HepG2 (cell line): ENCODE data around the gene RIN3. TPM values are rescaled to one million over a fixed set of nuclear protein-coding genes. Genes with fewer than 3 reads are reported as not detected.
A peak's percentile ranks its signal among the peaks of the same experiment; 100 is the strongest.

Experiments
- ATAC-seq: fragments of 200-7000 bp; cut with Tn5 transposase; 3 replicates; pipeline ENCODE4 v1.9.1; 2020; ENCODE audit warnings: mild to moderate bottlenecking, moderate library complexity
- BruUV-seq: library from RNA; stranded (reverse); fragments of 400-500 nt; replicated peaks from 2 replicates; lab custom pipeline; 2021; lab: Mats Ljungman, UMichigan
- CTCF ChIA-PET: fragments of 300-600 bp; formaldehyde crosslinking; extraction: SDS; loops from one replicate; lab custom pipeline; 2021; ENCODE audit warnings: low total read pairs, inconsistent platforms, low intra/inter-chr PET ratio; lab: Yijun Ruan, JAX
- POLR2A ChIA-PET: fragments of 350-600 bp; sonication (Branson Sonifier 250); formaldehyde crosslinking; loops from one replicate; lab custom pipeline; 2020; ENCODE audit warnings: antibody characterized with exemption, inconsistent platforms; lab: Yijun Ruan, JAX
- DNase-seq: peaks from one replicate; pipeline ENCODE4 v3.0.0-alpha.2; 2015; ENCODE audit warnings: low spot score
- FAIRE-seq: peaks from 3 replicates; lab custom pipeline; 2011; peaks lifted over from hg19 to GRCh38; lab: Jason Lieb, UNC
- H2AFZ ChIP-seq: one replicate; pipeline ENCODE4 v1.6.1; 2011; ENCODE audit warnings: low read length, inconsistent platforms
- H3K27ac ChIP-seq: fragments of 300-600 bp; 3 replicates; pipeline ENCODE4 v1.8.0; 2011; ENCODE audit warnings: mixed run types, mild to moderate bottlenecking, mixed read lengths, low read length, inconsistent platforms; ENCODE audit not compliant: insufficient read depth; ENCODE audit errors: extremely low read length
- H3K27me3 ChIP-seq, 2 experiments: fragments of 200-600 bp in 1 of 2; 2 replicates in 1 of 2; 3 replicates in 1 of 2; pipeline versions ENCODE4 v1.6.0 to v1.8.0; 2011; ENCODE audit warnings: low read length in 2 of 2, mild to moderate bottlenecking in 2 of 2, moderate library complexity in 2 of 2, inconsistent platforms in 1 of 2; ENCODE audit not compliant: insufficient read depth in 2 of 2, control insufficient read depth in 1 of 2
- H3K36me3 ChIP-seq, 2 experiments: fragments of 200-600 bp in 1 of 2; replicated peaks in 1 of 2; 2 replicates in 1 of 2; 3 replicates in 1 of 2; pipeline versions ENCODE4 v1.5.1 to v1.8.0; 2011; ENCODE audit warnings: low read length in 2 of 2, inconsistent platforms in 1 of 2; ENCODE audit not compliant: insufficient read depth in 2 of 2, control insufficient read depth in 1 of 2
- H3K4me1 ChIP-seq: 2 replicates; pipeline ENCODE4 v1.5.1; 2012; ENCODE audit warnings: low read length, inconsistent platforms; ENCODE audit not compliant: insufficient read depth
- H3K4me2 ChIP-seq: 2 replicates; pipeline ENCODE4 v1.6.0; 2011; ENCODE audit warnings: low read depth, low read length, inconsistent platforms
- H3K4me3 ChIP-seq, 3 experiments: fragments of 200-600 bp in 1 of 3; sonication (generic), shearing (Covaris generic) in 1 of 3; replicated peaks in 1 of 3; 2 replicates each; pipeline ENCODE4 v1.5.1; 2011 to 2016; ENCODE audit warnings: low read length in 3 of 3, inconsistent platforms in 2 of 3, low read depth in 2 of 3, mild to moderate bottlenecking in 2 of 3, control low read depth in 1 of 3, mixed read lengths in 1 of 3; ENCODE audit not compliant: insufficient read depth in 1 of 3
- H3K79me2 ChIP-seq: one replicate; pipeline ENCODE4 v1.6.1; 2011; ENCODE audit warnings: low read length, inconsistent platforms; ENCODE audit not compliant: insufficient read depth
- H3K9ac ChIP-seq: 2 replicates; pipeline ENCODE4 v1.6.0; 2011; ENCODE audit warnings: mild to moderate bottlenecking, low read depth, low read length, inconsistent platforms; ENCODE audit not compliant: insufficient read depth
- H3K9me3 ChIP-seq: 2 replicates; pipeline ENCODE4 v1.5.1; 2012; ENCODE audit warnings: mild to moderate bottlenecking, low read length
- H4K20me1 ChIP-seq: 2 replicates; pipeline ENCODE4 v1.6.0; 2011; ENCODE audit warnings: inconsistent platforms, mild to moderate bottlenecking, low read length, moderate library complexity; ENCODE audit not compliant: insufficient read depth
- AGO2 ChIP-seq: fragments of 200-400 bp; formaldehyde crosslinking; optimal IDR thresholded peaks from 2 replicates; pipeline ENCODE3; 2017; ENCODE audit warnings: mild to moderate bottlenecking, low read depth, low read length, moderate library complexity
- ERF ChIP-seq: IDR thresholded peaks from 2 replicates; pipeline ENCODE4 v1.6.1; 2018; ENCODE audit warnings: missing biosample characterization, missing genetic modification reagents
- ISL2 ChIP-seq: sonication (generic); formaldehyde crosslinking; IDR thresholded peaks from 2 replicates; pipeline ENCODE4 v1.5.0; 2020; ENCODE audit warnings: missing genetic modification reagents
- MAFF ChIP-seq: IDR thresholded peaks from 2 replicates; pipeline ENCODE4 v1.6.1; 2011; ENCODE audit warnings: low read depth, low read length, improper control_type of control experiment
- ONECUT2 ChIP-seq: sonication (generic); formaldehyde crosslinking; IDR thresholded peaks from 2 replicates; pipeline ENCODE4 v1.4.0; 2020; ENCODE audit warnings: missing genetic modification reagents
- RFX3 ChIP-seq: IDR thresholded peaks from 2 replicates; pipeline ENCODE4 v1.6.1; 2016; ENCODE audit warnings: missing biosample characterization, missing genetic modification reagents
- STAG1 ChIP-seq: sonication (generic); formaldehyde crosslinking; IDR thresholded peaks from 2 replicates; pipeline ENCODE4 v1.4.0; 2020; ENCODE audit warnings: missing genetic modification reagents
- ZNF101 ChIP-seq: sonication (generic); formaldehyde crosslinking; IDR thresholded peaks from 2 replicates; pipeline ENCODE4 v1.4.0; 2020; ENCODE audit warnings: mild to moderate bottlenecking, low read depth, missing genetic modification reagents, borderline replicate concordance
- ZNF549 ChIP-seq: sonication (generic); formaldehyde crosslinking; IDR thresholded peaks from 2 replicates; pipeline ENCODE4 v1.5.0; 2020; ENCODE audit warnings: missing genetic modification reagents
- ZNF552 ChIP-seq: sonication (generic); formaldehyde crosslinking; IDR thresholded peaks from 2 replicates; pipeline ENCODE4 v1.9.0; 2022; ENCODE audit warnings: missing genetic modification reagents, mild to moderate bottlenecking, borderline replicate concordance
- ZNF564 ChIP-seq: sonication (generic); formaldehyde crosslinking; IDR thresholded peaks from 2 replicates; pipeline ENCODE4 v1.8.1; 2023; ENCODE audit warnings: mild to moderate bottlenecking, missing genetic modification reagents
- WGBS: methylation state at CpG from one replicate; pipeline ENCODE4 v1.1.6; 2017; ENCODE audit warnings: low lambda C conversion rate; 5-methylcytosine and 5-hydroxymethylcytosine counted together
- in situ Hi-C: cut with HindIII; loops from 2 replicates; pipeline ENCODE4 v1.10.0; 2017; ENCODE audit warnings: low pct_unique_long_range_greater_than_20kb; ENCODE audit not compliant: extremely low pct_ligation_motif_present
- intact Hi-C: fragments of 100-400 bp; cut with micrococcal nuclease; formaldehyde crosslinking; loops from one replicate; pipeline ENCODE4 v1.10.0; 2022; ENCODE audit not compliant: unreplicated experiment
- polyA plus RNA-seq, 8 experiments: library from polyadenylated mRNA; depleted of rRNA in 3 of 8; stranded (reverse) in 7 of 8; unstranded in 1 of 8; fragments of >200 nt; fragmentation: Illumina TruSeq in 4 of 8; extraction: Trizol in 4 of 8; gene quantifications; 2 replicates each; pipeline versions ENCODE4 v1.2.1 to v1.2.3, GENCODE V29; 2011 to 2016; ENCODE audit warnings: low read depth in 4 of 8, missing spikeins in 1 of 8, mixed read lengths in 1 of 8; ENCODE audit not compliant: insufficient read depth in 1 of 8
- total RNA-seq, 5 experiments: library from RNA; depleted of rRNA; stranded (reverse); fragments of >200 nt; fragmentation: Illumina TruSeq; extraction: Trizol; gene quantifications; 2 replicates each; pipeline ENCODE4 v1.2.3, GENCODE V29; 2016; ENCODE audit warnings: low read depth in 1 of 5
- TF ChIP-seq, protein P1 (sequence below): sonication (generic); formaldehyde crosslinking; IDR thresholded peaks from 2 replicates; pipeline ENCODE4 v1.4.0; 2020; ENCODE audit warnings: missing genetic modification reagents, mild to moderate bottlenecking, borderline replicate concordance

RIN3 gene
- total and polyA plus RNA-seq, 2 of the 13 experiments (the other 11 are each of a cell fraction or from before 2014, with no cell fraction given): 2.3 to 3.6 TPM

DNA sequence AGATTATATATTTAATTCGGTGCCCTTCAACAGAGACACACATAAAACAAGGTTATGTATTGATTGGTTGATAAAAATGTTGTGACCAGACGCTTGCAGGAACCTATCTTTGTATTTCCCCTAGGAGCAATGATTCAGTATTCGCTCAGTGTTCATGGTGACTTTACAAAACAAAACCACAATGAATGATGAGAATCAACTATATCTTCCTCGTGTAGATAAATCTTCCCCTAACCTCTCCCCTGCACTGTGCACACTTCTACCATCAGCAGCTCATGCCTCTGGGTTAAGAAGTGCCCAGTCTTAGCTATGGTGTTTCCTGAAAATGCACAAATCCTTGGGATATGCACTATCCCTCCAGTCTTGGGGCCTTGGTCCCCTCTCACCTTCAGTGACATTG lies 16.3 kb downstream of the RIN3 start (continued):
- TF ChIP-seq AGO2 (no peak), ZNF552 (CRISPR knock-in tag) (no peak), STAG1 (CRISPR knock-in tag) (no peak), ZNF101 (CRISPR knock-in tag) (no peak), ONECUT2 (CRISPR knock-in tag) (no peak), ZNF549 (CRISPR knock-in tag) (no peak)
- TF ChIP-seq, protein P1, sequence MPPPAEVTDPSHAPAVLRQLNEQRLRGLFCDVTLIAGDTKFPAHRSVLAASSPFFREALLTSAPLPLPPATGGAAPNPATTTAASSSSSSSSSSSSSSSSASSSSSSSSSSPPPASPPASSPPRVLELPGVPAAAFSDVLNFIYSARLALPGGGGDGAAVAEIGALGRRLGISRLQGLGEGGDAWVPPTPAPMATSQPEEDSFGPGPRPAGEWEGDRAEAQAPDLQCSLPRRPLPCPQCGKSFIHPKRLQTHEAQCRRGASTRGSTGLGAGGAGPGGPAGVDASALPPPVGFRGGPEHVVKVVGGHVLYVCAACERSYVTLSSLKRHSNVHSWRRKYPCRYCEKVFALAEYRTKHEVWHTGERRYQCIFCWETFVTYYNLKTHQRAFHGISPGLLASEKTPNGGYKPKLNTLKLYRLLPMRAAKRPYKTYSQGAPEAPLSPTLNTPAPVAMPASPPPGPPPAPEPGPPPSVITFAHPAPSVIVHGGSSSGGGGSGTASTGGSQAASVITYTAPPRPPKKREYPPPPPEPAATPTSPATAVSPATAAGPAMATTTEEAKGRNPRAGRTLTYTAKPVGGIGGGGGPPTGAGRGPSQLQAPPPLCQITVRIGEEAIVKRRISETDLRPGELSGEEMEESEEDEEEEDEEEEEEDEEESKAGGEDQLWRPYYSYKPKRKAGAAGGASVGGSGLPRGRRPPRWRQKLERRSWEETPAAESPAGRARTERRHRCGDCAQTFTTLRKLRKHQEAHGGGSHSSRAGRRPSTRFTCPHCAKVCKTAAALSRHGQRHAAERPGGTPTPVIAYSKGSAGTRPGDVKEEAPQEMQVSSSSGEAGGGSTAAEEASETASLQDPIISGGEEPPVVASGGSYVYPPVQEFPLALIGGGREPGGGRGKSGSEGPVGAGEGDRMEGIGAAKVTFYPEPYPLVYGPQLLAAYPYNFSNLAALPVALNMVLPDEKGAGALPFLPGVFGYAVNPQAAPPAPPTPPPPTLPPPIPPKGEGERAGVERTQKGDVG (CRISPR knock-in tag): no peak
- TF ChIP-seq, all 625 proteins: peak for 0

GRCh38 chr14:92531106-92531873 lies 17.7 kb downstream of the RIN3 start:
- FAIRE-seq (no peak), DNase-seq (no peak)
- no peak overlapping the region for H2AFZ ChIP-seq
- WGBS: 97% methylated on average over 15 of the region's 16 CpGs
- H3K36me3 ChIP-seq: no peaks in the 10 kb centered on the region
- peaks cover 18% of the 10 kb centered on the region for H3K4me1 ChIP-seq
- no peak overlapping the region for H3K27ac ChIP-seq
- ChIA-PET POLR2A (no interaction called here), CTCF (no interaction called here)
- no peaks in the 10 kb centered on the region for H4K20me1 ChIP-seq
- no peak overlapping the region for H3K9ac ChIP-seq
- no peaks in the 10 kb centered on the region for H3K9me3 ChIP-seq
- H3K4me2 ChIP-seq: no peak overlapping the region
- intact Hi-C loops: no loop called here
- H3K27me3 ChIP-seq: no peaks in the 10 kb centered on the region
- TF ChIP-seq MAFF (no peak), RFX3 (CRISPR knock-in tag) (no peak), ZNF564 (CRISPR knock-in tag) (peak; percentile 66; the same call in 1 of the 2 replicates), ERF (CRISPR knock-in tag) (no peak), ISL2 (CRISPR knock-in tag) (no peak)
- TF ChIP-seq, all 625 proteins: peak for 1
- Histone ChIP-seq H3K4me3 (no peak overlapping the region), H3K79me2 (peaks cover 7% of the 10 kb centered on the region)
- in situ Hi-C loops: no loop called here
- no peak for ATAC-seq
- BruUV-seq: no TSS peak
